Fibroblast of skin of left biceps (primary cell): Measurements from ENCODE around the gene SLC12A4.
"Not testable (repeated sequence)": the region's sequence is repeated elsewhere in the genome, so short reads cannot be mapped to it uniquely, and the experiment has no call there.

ENCODE experiments used
- DNase-seq, 2 experiments: peaks; one replicate each; pipeline ENCODE4 v3.0.0-alpha.2; 2013; ENCODE audit warnings: low read depth in 2 of 2

The SLC12A4 gene

GRCh38 chr16:67941469-67942199 is 26.8 kb downstream of the SLC12A4 start:
- no peak for DNase-seq

- no peak for DNase-seq
These were observed 27.9 kb downstream of the SLC12A4 start for GRCh38 chr16:67940446-67941089.

GRCh38 chr16:67939507-67940445 is 28.7 kb downstream of the SLC12A4 start:
- DNase-seq = no peak

- not testable (repeated sequence) for DNase-seq
These were observed 30.7 kb downstream of the SLC12A4 start for GRCh38 chr16:67937713-67938112.

GRCh38 chr16:67936880-67937605 is 31.4 kb downstream of the SLC12A4 start:
- DNase-seq = no peak

- no peak for DNase-seq
These were observed 32.1 kb downstream of the SLC12A4 start, which contains the start of gene PSMB10 for GRCh38 chr16:67936124-67936879. PSMB10 (minus strand) TSS chr16:67936850; CDS start chr16:67936749, 101 bp downstream.

GRCh38 chr16:67935402-67936123 is 32.9 kb downstream of the SLC12A4 start:
- peak; percentile 57 to 69 for DNase-seq

GRCh38 chr16:67935101-67935401 is 33.4 kb downstream of the SLC12A4 start:
- no peak for DNase-seq

GRCh38 chr16:67934306-67935100 is 33.9 kb downstream of the SLC12A4 start:
- no peak for DNase-seq

- no peak for DNase-seq
These were observed 34.6 kb downstream of the SLC12A4 start for GRCh38 chr16:67933805-67934204.

- no peak for DNase-seq
These were observed 36.0 kb downstream of the SLC12A4 start for GRCh38 chr16:67932462-67932840.

- no peak for DNase-seq
These were observed 36.5 kb downstream of the SLC12A4 start, which contains the start of gene CTRL for GRCh38 chr16:67931712-67932461. CTRL (minus strand) TSS chr16:67931862; CDS start chr16:67931852, 10 bp downstream.

GRCh38 chr16:67930678-67931211 is 37.7 kb downstream of the SLC12A4 start:
- DNase-seq = no peak

GRCh38 chr16:67930191-67930590 is 38.2 kb downstream of the SLC12A4 start:
- DNase-seq = no peak

GRCh38 chr16:67928561-67929364 is 39.7 kb downstream of the SLC12A4 start:
- no peak for DNase-seq

- no peak for DNase-seq
These were observed 40.3 kb downstream of the SLC12A4 start for GRCh38 chr16:67928147-67928546.

- no peak for DNase-seq
These were observed 41.1 kb downstream of the SLC12A4 start for GRCh38 chr16:67927131-67927941.
